GM12878 (cell line): ENCODE data around the gene EVX2. TPM values are rescaled to one million over a fixed set of nuclear protein-coding genes. Genes with fewer than 3 reads are reported as not detected.

Experiments used
- ATAC-seq: fragments of 200-7000 bp; cut with Tn5 transposase; 3 replicates; pipeline ENCODE4 v1.9.1; 2020; ENCODE audit warnings: mild to moderate bottlenecking, moderate library complexity
- BruUV-seq: library from RNA; stranded (reverse); fragments of 400-500 nt; replicated peaks from 2 replicates; lab custom pipeline; 2021; lab: Mats Ljungman, UMichigan
- CTCF ChIA-PET: fragments of 300-600 bp; sonication (Branson Sonifier 250); formaldehyde crosslinking; extraction: SDS; loops from one replicate; lab custom pipeline; 2021; ENCODE audit warnings: inconsistent platforms; lab: Yijun Ruan, JAX
- POLR2A ChIA-PET: fragments of 350-600 bp; formaldehyde crosslinking; extraction: SDS; loops from one replicate; lab custom pipeline; 2021; ENCODE audit warnings: inconsistent platforms; lab: Charles Lee
- RAD21 ChIA-PET: fragments of 300-600 bp; sonication (Branson Sonifier 250); formaldehyde crosslinking; loops from one replicate; lab custom pipeline; 2023; ENCODE audit warnings: antibody characterized with exemption; ENCODE audit not compliant: unreplicated experiment; lab: Charles Lee
- SMC1A ChIA-PET: fragments of 300-600 bp; sonication (Branson Sonifier 250); formaldehyde crosslinking; loops from one replicate; lab custom pipeline; 2023; ENCODE audit not compliant: unreplicated experiment, uncharacterized antibody; lab: Charles Lee
- DNase-seq: peaks from one replicate; pipeline ENCODE4 v3.0.0-alpha.2; 2011; ENCODE audit warnings: low read depth, low spot score
- FAIRE-seq: peaks from 3 replicates; lab custom pipeline; 2011; peaks lifted over from hg19 to GRCh38; lab: Jason Lieb, UNC
- H2AFZ ChIP-seq: 2 replicates; pipeline ENCODE4 v1.6.0; 2011; ENCODE audit warnings: low read depth, low read length, control low read depth; ENCODE audit not compliant: control insufficient read depth
- H3K27ac ChIP-seq: 2 replicates; pipeline ENCODE4 v1.5.1; 2011; ENCODE audit warnings: control low read depth; ENCODE audit not compliant: control insufficient read depth, insufficient read depth
- H3K27me3 ChIP-seq, 2 experiments: replicated peaks in 1 of 2; 2 replicates each; pipeline versions ENCODE4 v1.6.0 to v1.6.1; 2011; ENCODE audit warnings: low read length in 1 of 2; ENCODE audit not compliant: control insufficient read depth in 2 of 2, insufficient read depth in 2 of 2
- H3K36me3 ChIP-seq, 2 experiments: 2 replicates each; pipeline ENCODE4 v1.5.1; 2011; ENCODE audit warnings: low read length in 1 of 2; ENCODE audit not compliant: control insufficient read depth in 2 of 2, insufficient read depth in 2 of 2
- H3K4me1 ChIP-seq: 2 replicates; pipeline ENCODE4 v1.6.1; 2011; ENCODE audit warnings: mild to moderate bottlenecking, low read length, moderate library complexity, mixed read lengths; ENCODE audit not compliant: control insufficient read depth, insufficient read depth
- H3K4me2 ChIP-seq: 2 replicates; pipeline ENCODE4 v1.6.0; 2011; ENCODE audit warnings: control low read depth; ENCODE audit not compliant: control insufficient read depth, insufficient read depth
- H3K4me3 ChIP-seq: fragments of 200-600 bp; sonication (generic); 2 replicates; pipeline ENCODE4 v1.5.1; 2016
- H3K79me2 ChIP-seq: 2 replicates; pipeline ENCODE4 v1.6.0; 2011; ENCODE audit warnings: low read length; ENCODE audit not compliant: control insufficient read depth, insufficient read depth
- H3K9ac ChIP-seq: 2 replicates; pipeline ENCODE4 v1.8.0; 2011; ENCODE audit warnings: low read length, control low read depth, mixed read lengths; ENCODE audit not compliant: control insufficient read depth, insufficient read depth
- H3K9me3 ChIP-seq: replicated peaks from 3 replicates; pipeline ENCODE4 v1.5.1; 2011; ENCODE audit warnings: mild to moderate bottlenecking, low read length; ENCODE audit not compliant: control insufficient read depth, insufficient read depth
- H4K20me1 ChIP-seq: 2 replicates; pipeline ENCODE4 v1.6.0; 2011; ENCODE audit not compliant: control insufficient read depth, insufficient read depth
- BCL11A ChIP-seq: IDR thresholded peaks from 2 replicates; pipeline ENCODE4 v1.6.1; 2011; ENCODE audit warnings: low read depth, low read length
- BRCA1 ChIP-seq: IDR thresholded peaks from 2 replicates; pipeline ENCODE4 v1.6.1; 2011; ENCODE audit warnings: low read depth, low read length, improper control_type of control experiment
- CHD2 ChIP-seq: IDR thresholded peaks from 2 replicates; pipeline ENCODE4 v1.6.1; 2011; ENCODE audit warnings: low read depth, low read length, improper control_type of control experiment, borderline replicate concordance
- CREB1 ChIP-seq: IDR thresholded peaks from 2 replicates; pipeline ENCODE4 v1.6.1; 2012; ENCODE audit warnings: low read depth, mild to moderate bottlenecking, inconsistent platforms
- IKZF1 ChIP-seq: fragments of 450-650 bp; conservative IDR thresholded peaks from 2 replicates; pipeline ENCODE4 v1.6.1; 2017; ENCODE audit warnings: antibody characterized with exemption, mild to moderate bottlenecking
- JUND ChIP-seq: IDR thresholded peaks from 2 replicates; pipeline ENCODE4 v1.6.1; 2012; ENCODE audit warnings: low read depth, mild to moderate bottlenecking, low read length, improper control_type of control experiment, moderate library complexity
- MXI1 ChIP-seq: fragments of 150-350 bp; IDR thresholded peaks from 2 replicates; pipeline ENCODE4 v1.6.1; 2011; ENCODE audit warnings: low read depth, mild to moderate bottlenecking, inconsistent platforms, low read length, improper control_type of control experiment
- PAX5 ChIP-seq: IDR thresholded peaks from 2 replicates; pipeline ENCODE4 v1.6.1; 2011; ENCODE audit warnings: low read depth, low read length, borderline replicate concordance
- RCOR1 ChIP-seq: conservative IDR thresholded peaks from 2 replicates; pipeline ENCODE4 v1.6.1; 2012; ENCODE audit warnings: low read depth, low read length, improper control_type of control experiment
- STAT1 ChIP-seq: fragments of 450-650 bp; conservative IDR thresholded peaks from 2 replicates; pipeline ENCODE4 v1.6.1; 2014; ENCODE audit warnings: antibody characterized with exemption, mild to moderate bottlenecking
- TBL1XR1 ChIP-seq: IDR thresholded peaks from 2 replicates; pipeline ENCODE4 v1.6.1; 2012; ENCODE audit warnings: low read depth, low read length, improper control_type of control experiment
- YBX1 ChIP-seq: fragments of 450-650 bp; IDR thresholded peaks from 2 replicates; pipeline ENCODE4 v1.6.1; 2016; ENCODE audit warnings: antibody characterized with exemption
- YY1 ChIP-seq: IDR thresholded peaks from 2 replicates; pipeline ENCODE4 v1.6.1; 2011; ENCODE audit warnings: low read depth, mild to moderate bottlenecking, low read length
- ZNF217 ChIP-seq: fragments of 450-650 bp; IDR thresholded peaks from 2 replicates; pipeline ENCODE4 v1.6.1; 2017; ENCODE audit warnings: antibody characterized with exemption, mild to moderate bottlenecking
- in situ Hi-C: fragments of 300-500 bp; cut with MboI; formaldehyde crosslinking; loops from 9 replicates; pipeline ENCODE4 v1.14.3; 2018; ENCODE audit warnings: mixed read lengths
- intact Hi-C: fragments of 100-400 bp; cut with micrococcal nuclease; formaldehyde crosslinking; loops from one replicate; pipeline ENCODE4 v1.14.2; 2022; ENCODE audit not compliant: unreplicated experiment
- polyA plus RNA-seq, 11 experiments: library from polyadenylated mRNA; depleted of rRNA in 4 of 11; unstranded in 6 of 11; stranded (reverse) in 5 of 11; fragments of >200 nt; fragmentation: Nextera tagmentation in 4 of 11; fragmentation: Illumina TruSeq in 1 of 11; extraction: Ambion mirVana in 4 of 11; extraction: Trizol in 1 of 11; gene quantifications; 1 replicate in 1 of 11; 2 replicates in 10 of 11; pipeline versions ENCODE4 v1.2.1 to v1.2.3, GENCODE V29; 2011 to 2016; ENCODE audit warnings: inconsistent platforms in 2 of 11, missing spikeins in 2 of 11, low read depth in 1 of 11
- total RNA-seq, 4 experiments: library from RNA; depleted of rRNA in 3 of 4; stranded (reverse); fragments of >200 nt in 3 of 4; fragmentation: Illumina TruSeq in 1 of 4; extraction: Trizol in 1 of 4; gene quantifications; 2 replicates each; pipeline versions ENCODE4 v1.2.1 to v1.2.3, GENCODE V29; 2013 to 2021
- TF ChIP-seq, protein P1 (sequence below): fragments of 450-650 bp; IDR thresholded peaks from 2 replicates; pipeline ENCODE4 v1.6.1; 2017; ENCODE audit warnings: mild to moderate bottlenecking

The EVX2 gene
- total and polyA plus RNA-seq, 10 of the 15 experiments (the other 5 are each of a cell fraction or from before 2014, with no cell fraction given), result not detected

DNA sequence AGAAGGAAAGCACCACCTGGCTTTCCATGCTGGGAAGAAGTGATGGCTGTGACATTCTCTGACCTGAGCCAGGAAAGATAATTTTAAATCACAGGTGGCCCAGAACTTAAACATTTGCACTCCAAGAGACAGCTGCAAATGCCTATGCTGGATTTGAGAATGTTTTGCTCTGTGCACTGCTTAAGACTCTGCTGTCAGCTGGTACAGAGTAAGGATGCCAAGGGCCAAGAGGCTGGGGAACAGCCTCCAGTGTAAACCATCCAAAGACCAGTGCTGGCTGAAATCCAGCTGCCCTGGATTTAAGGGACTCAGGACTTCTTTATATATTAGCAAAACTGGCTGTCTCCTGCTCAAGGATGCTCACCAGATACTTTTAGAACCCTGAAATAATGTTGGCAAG, 49.6 kb upstream of the EVX2 start:
- BruUV-seq, result no TSS peak
- Histone ChIP-seq H2AFZ (no peak overlapping the region), H3K9ac (no peak overlapping the region), H4K20me1 (no peaks in the 10 kb centered on the region), H3K27me3 (peaks cover 9 to 28% of the 10 kb centered on the region in 2 experiments), H3K4me1 (no peaks in the 10 kb centered on the region), H3K9me3 (no peaks in the 10 kb centered on the region; the same call in 1 of the 3 replicates), H3K36me3 (no peaks in the 10 kb centered on the region), H3K27ac (no peak overlapping the region), H3K4me2 (no peak overlapping the region), H3K4me3 (no peak overlapping the region), H3K79me2 (no peaks in the 10 kb centered on the region)
- in situ Hi-C loops, result loop anchor here (25.0 kb wide), 1 partner anchor 1204 kb away; no protein-coding TSS in a partner anchor
- CTCF ChIA-PET, result interaction anchor here (1.0 to 3.4 kb wide), 5 partner anchors 322 to 1015 kb away, joined by 3 to 36 read pairs (median 11); no protein-coding TSS in a partner anchor
- intact Hi-C loops, result no loop called here
- TF ChIP-seq CHD2 (no peak), PAX5 (no peak), BCL11A (no peak), MXI1 (no peak), RCOR1 (no peak), BRCA1 (no peak), YBX1 (no peak), STAT1 (no peak), IKZF1 (no peak), YY1 (no peak), ZNF217 (no peak), JUND (no peak), TBL1XR1 (no peak), CREB1 (no peak)
- TF ChIP-seq, protein P1, sequence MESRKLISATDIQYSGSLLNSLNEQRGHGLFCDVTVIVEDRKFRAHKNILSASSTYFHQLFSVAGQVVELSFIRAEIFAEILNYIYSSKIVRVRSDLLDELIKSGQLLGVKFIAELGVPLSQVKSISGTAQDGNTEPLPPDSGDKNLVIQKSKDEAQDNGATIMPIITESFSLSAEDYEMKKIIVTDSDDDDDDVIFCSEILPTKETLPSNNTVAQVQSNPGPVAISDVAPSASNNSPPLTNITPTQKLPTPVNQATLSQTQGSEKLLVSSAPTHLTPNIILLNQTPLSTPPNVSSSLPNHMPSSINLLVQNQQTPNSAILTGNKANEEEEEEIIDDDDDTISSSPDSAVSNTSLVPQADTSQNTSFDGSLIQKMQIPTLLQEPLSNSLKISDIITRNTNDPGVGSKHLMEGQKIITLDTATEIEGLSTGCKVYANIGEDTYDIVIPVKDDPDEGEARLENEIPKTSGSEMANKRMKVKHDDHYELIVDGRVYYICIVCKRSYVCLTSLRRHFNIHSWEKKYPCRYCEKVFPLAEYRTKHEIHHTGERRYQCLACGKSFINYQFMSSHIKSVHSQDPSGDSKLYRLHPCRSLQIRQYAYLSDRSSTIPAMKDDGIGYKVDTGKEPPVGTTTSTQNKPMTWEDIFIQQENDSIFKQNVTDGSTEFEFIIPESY, result no peak
- SMC1A ChIA-PET, result interaction anchor here (0.9 to 3.2 kb wide), 4 partner anchors 322 to 1015 kb away, joined by 3 to 13 read pairs (median 4); no protein-coding TSS in a partner anchor
- POLR2A ChIA-PET, result no interaction called here
- FAIRE-seq (no peak), DNase-seq (no peak), ATAC-seq (no peak)
- RAD21 ChIA-PET, result no interaction called here
